ENCODE results near the gene NSFL1C. TPM values are rescaled to one million over a fixed set of nuclear protein-coding genes. Genes with fewer than 3 reads are reported as not detected.

NSFL1C gene
- total and polyA plus RNA-seq, 2 experiments from 2014 or later, result 22.2 to 84.2 TPM

DNA sequence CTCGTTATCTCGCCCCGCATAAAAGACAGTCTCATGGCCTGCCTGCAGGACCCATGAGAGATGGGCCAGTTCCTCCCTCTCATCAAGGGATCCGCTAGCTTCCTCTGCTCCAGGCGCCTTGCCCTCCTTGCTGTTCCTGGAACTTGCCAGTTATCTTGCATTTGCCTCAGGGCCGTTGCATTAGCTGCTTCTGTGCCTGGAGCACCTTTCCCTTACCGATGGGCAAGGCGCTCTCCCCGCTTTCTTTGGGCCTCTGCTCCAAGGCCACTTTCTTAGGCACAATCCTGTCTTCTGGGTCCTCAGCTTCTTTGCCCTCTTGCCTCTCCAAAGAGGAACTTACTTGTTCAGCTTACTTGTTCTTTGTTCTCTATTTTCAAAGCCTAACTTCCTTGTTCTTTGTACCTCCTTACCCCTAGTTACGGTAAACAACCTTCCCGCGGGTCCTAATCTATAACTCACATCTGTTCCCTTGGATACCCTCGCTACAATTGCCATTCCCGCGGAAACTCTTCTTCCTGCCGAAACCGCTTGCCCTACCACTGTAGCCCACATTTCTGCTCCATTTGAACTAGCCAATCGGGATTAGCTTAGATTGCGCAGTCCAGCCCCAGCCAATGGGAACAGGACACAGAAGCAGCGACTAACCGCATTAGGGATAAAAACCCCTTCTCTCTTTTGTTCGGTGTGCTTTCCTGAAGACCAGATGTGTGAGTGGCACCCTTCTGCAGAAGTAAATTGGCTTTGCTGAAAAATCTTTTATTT, 887 bp upstream of the NSFL1C start:
- Histone ChIP-seq H3K9me2 (ENCODE audit: insufficient read depth) (no peaks in the 10 kb centered on the region), H3K27ac (no peak overlapping the region), H4K20me1 (ENCODE audit: insufficient read depth) (0 out of 2 replicates have a peak, but pooled peaks cover 12% of the 10 kb centered on the region), H3K79me2 (ENCODE audit: insufficient read depth) (peaks cover 36% of the 10 kb centered on the region), H3K4me3 (no peak overlapping the region), H3K4me2 (ENCODE audit: unreplicated experiment) (no peak overlapping the region), H3K9ac (no peak overlapping the region), H3F3A (ENCODE audit: insufficient read depth) (peaks cover 27% of the 10 kb centered on the region), H3K27me3 (replicated peaks; ENCODE audit: insufficient read depth) (no peaks in the 10 kb centered on the region), H3K9me3 (ENCODE audit: low read depth) (no peaks in the 10 kb centered on the region), H2AFZ (no peak overlapping the region), H3K4me1 (ENCODE audit: insufficient read depth) (peaks cover 36% of the 10 kb centered on the region), H3K36me3 (ENCODE audit: low read depth) (peaks cover 6% of the 10 kb centered on the region; the same call in 1 of the 2 replicates)
- DNase-seq, result no peak
- WGBS, 2 experiments (ENCODE audit: low coverage in 1 of 2, low lambda C conversion rate in 2 of 2, missing lambda C conversion rate in 2 of 2), result 76 to 77% methylated on average over 22 of the region's 22 CpGs
- TF ChIP-seq EZH2 (IDR thresholded peaks at IDR 0.05; ENCODE audit: insufficient read depth, poor library complexity, severe bottlenecking) (no peak), EZH2phosphoT487 (IDR thresholded peaks at IDR 0.05; ENCODE audit: insufficient read depth, low read depth) (no peak)
- in situ Hi-C loops (cut with MboI), result no loop called here

DNA sequence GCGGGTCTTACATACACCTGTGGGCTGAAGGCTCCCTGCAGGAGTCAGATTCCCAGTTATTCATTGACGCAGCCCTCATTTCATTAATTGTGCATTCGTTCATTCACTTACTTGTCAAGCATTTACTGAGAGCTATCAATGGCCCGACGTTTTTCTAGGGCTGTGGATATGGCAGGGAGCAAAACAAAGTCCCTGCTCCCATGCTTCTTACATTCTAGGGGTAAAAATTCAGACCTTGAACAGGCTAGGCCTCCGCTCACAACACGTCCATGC, 369 bp upstream of the NSFL1C start:
- Histone ChIP-seq H3K9ac (no peak overlapping the region), H3K4me3 (no peak overlapping the region), H3K36me3 (ENCODE audit: low read depth) (peaks cover 6% of the 10 kb centered on the region; the same call in 1 of the 2 replicates), H3F3A (ENCODE audit: insufficient read depth) (peaks cover 27% of the 10 kb centered on the region), H3K79me2 (ENCODE audit: insufficient read depth) (peaks cover 41% of the 10 kb centered on the region), H3K9me3 (ENCODE audit: low read depth) (no peaks in the 10 kb centered on the region), H3K4me2 (ENCODE audit: unreplicated experiment) (no peak overlapping the region), H3K27me3 (replicated peaks; ENCODE audit: insufficient read depth) (no peaks in the 10 kb centered on the region), H2AFZ (no peak overlapping the region), H4K20me1 (ENCODE audit: insufficient read depth) (0 out of 2 replicates have a peak, but pooled peaks cover 12% of the 10 kb centered on the region), H3K27ac (no peak overlapping the region), H3K9me2 (ENCODE audit: insufficient read depth) (no peaks in the 10 kb centered on the region), H3K4me1 (ENCODE audit: insufficient read depth) (peaks cover 36% of the 10 kb centered on the region)
- WGBS, 2 experiments (ENCODE audit: low coverage in 1 of 2, low lambda C conversion rate in 2 of 2, missing lambda C conversion rate in 2 of 2), result 0 to 1% methylated on average over 7 of the region's 7 CpGs
- TF ChIP-seq EZH2phosphoT487 (IDR thresholded peaks at IDR 0.05; ENCODE audit: insufficient read depth, low read depth), result no peak
- TF ChIP-seq EZH2 (IDR thresholded peaks at IDR 0.05; ENCODE audit: insufficient read depth, poor library complexity, severe bottlenecking), result no peak
- DNase-seq, result no peak
- in situ Hi-C loops (cut with MboI), result no loop called here

DNA sequence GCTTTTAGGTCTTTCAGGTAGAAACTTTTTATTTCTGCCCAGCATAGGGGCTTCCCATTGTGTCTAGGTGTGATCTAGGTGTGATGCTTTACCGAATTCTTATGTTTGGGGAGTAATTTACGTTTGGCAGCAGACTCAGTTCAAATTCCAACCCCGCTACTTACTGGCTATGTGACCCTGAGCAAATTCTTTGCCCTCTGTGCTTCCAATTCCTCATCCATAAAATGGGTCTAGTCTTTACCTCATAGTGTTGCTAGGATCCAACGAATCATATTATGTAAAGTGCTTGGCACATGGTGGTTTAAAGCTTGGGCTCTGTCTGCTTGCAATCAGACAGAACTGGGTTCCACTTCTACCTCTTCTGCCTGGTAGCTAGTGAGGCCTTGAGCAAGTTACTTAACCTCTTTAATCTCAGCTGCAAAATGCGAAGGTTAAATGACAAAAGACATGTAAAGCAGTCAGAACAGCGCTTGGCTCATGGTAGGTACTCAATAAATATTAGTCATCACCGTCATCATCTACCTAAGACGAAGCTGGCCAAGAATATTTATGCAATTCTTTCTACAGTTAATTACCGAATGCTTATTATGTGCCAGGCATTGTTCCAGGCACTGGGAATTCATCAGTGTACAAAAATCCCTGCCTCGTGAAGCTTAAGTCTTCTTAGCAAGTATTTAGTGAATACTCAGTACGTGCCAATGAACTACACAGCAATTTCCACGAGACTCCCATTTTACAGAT, 1.0 kb downstream of the NSFL1C start:
- peaks cover 55% of the 10 kb centered on the region for H3K79me2 ChIP-seq (ENCODE audit: insufficient read depth)
- peaks cover 8% of the 10 kb centered on the region; the same call in 1 of the 2 replicates for H3K36me3 ChIP-seq (ENCODE audit: low read depth)

DNA sequence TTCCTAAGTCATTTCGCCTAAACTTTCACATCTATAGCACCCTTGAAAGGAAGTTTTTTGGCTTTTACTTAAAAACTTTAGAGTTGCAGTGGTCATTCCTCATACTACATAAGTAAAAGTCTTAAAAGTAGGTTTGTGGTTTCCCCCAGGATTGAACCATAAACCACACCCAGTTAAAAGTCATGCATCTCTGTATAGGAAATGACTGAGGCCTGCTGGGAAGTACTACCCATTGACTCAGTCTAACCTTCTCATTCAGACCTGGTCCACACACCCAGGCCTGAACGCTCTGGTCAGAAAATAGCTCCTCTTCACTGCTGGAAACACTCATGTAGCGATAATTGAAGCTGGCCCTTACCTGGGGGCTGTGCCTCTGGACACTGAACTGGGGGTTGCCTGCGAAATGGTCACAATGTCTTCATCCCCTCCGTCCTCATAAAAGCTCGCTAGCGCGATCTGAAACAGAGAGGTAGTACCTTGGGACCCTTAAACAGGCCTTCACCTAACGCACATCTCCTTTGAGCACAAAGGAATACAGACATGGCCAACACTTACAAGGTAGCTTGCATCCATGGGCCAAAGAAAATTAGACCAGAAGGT, 2.6 kb downstream of the NSFL1C start:
- Histone ChIP-seq H3K27me3 (replicated peaks; ENCODE audit: insufficient read depth) (no peaks in the 10 kb centered on the region), H3K4me1 (ENCODE audit: insufficient read depth) (peaks cover 20% of the 10 kb centered on the region), H3K9ac (no peak overlapping the region), H3K9me3 (ENCODE audit: low read depth) (no peaks in the 10 kb centered on the region), H3K36me3 (ENCODE audit: low read depth) (peaks cover 16% of the 10 kb centered on the region), H3F3A (ENCODE audit: insufficient read depth) (peaks cover 11% of the 10 kb centered on the region; the same call in 1 of the 2 replicates), H4K20me1 (ENCODE audit: insufficient read depth) (0 out of 2 replicates have a peak, but pooled peaks cover 12% of the 10 kb centered on the region), H3K9me2 (ENCODE audit: insufficient read depth) (no peaks in the 10 kb centered on the region), H3K27ac (peak overlapping the region; percentile 10; the same call in 1 of the 2 replicates), H3K79me2 (ENCODE audit: insufficient read depth) (peaks cover 71% of the 10 kb centered on the region), H2AFZ (no peak overlapping the region), H3K4me3 (no peak overlapping the region), H3K4me2 (ENCODE audit: unreplicated experiment) (no peak overlapping the region)
- 96 to 99% methylated on average over 9 of the region's 9 CpGs for WGBS, 2 experiments (ENCODE audit: low coverage in 1 of 2, low lambda C conversion rate in 2 of 2, missing lambda C conversion rate in 2 of 2)
- in situ Hi-C loops (cut with MboI), result no loop called here
- TF ChIP-seq EZH2phosphoT487 (IDR thresholded peaks at IDR 0.05; ENCODE audit: insufficient read depth, low read depth) (no peak), EZH2 (IDR thresholded peaks at IDR 0.05; ENCODE audit: insufficient read depth, poor library complexity, severe bottlenecking) (no peak)
- DNase-seq, result peak; percentile 51

More for the DNA sequence above, 1.0 kb downstream of the NSFL1C start:
- H3K9me2 ChIP-seq (ENCODE audit: insufficient read depth), result no peaks in the 10 kb centered on the region
- H2AFZ ChIP-seq, result peak overlapping the region; percentile 67
- peak overlapping the region; percentile 89 for H3K4me2 ChIP-seq (ENCODE audit: unreplicated experiment)
- H3K4me3 ChIP-seq, result peak overlapping the region; percentile 84
- DNase-seq, result peak; percentile 59
- TF ChIP-seq EZH2 (IDR thresholded peaks at IDR 0.05; ENCODE audit: insufficient read depth, poor library complexity, severe bottlenecking) (no peak), EZH2phosphoT487 (IDR thresholded peaks at IDR 0.05; ENCODE audit: insufficient read depth, low read depth) (no peak)
- in situ Hi-C loops (cut with MboI), result no loop called here
- H3F3A ChIP-seq (ENCODE audit: insufficient read depth), result peaks cover 20% of the 10 kb centered on the region
- H3K9ac ChIP-seq, result peak overlapping the region; percentile 93
- no peaks in the 10 kb centered on the region for H3K9me3 ChIP-seq (ENCODE audit: low read depth)
- no peaks in the 10 kb centered on the region for H3K27me3 ChIP-seq (replicated peaks; ENCODE audit: insufficient read depth)
- peaks cover 31% of the 10 kb centered on the region for H3K4me1 ChIP-seq (ENCODE audit: insufficient read depth)
- 29 to 32% methylated on average over 12 of the region's 12 CpGs for WGBS, 2 experiments (ENCODE audit: low coverage in 1 of 2, low lambda C conversion rate in 2 of 2, missing lambda C conversion rate in 2 of 2)
- peak overlapping the region; percentile 84 for H3K27ac ChIP-seq
- 0 out of 2 replicates have a peak, but pooled peaks cover 12% of the 10 kb centered on the region for H4K20me1 ChIP-seq (ENCODE audit: insufficient read depth)

All from GM23248 (cell line).